ELF-1 (cell line): Measurements from ENCODE around the gene ARHGAP26.

ENCODE experiments used
- DNase-seq: peaks from one replicate; pipeline ENCODE4 v3.0.0-alpha.2; 2016; ENCODE audit warnings: low read depth, low spot score

ARHGAP26 gene

GRCh38 chr5:143218517-143219170, 448.5 kb downstream of the ARHGAP26 start:
- no peak for DNase-seq

GRCh38 chr5:143219696-143220095, 449.5 kb downstream of the ARHGAP26 start:
- no peak for DNase-seq

- no peak for DNase-seq
Observed at GRCh38 chr5:143220748-143221251, 450.6 kb downstream of the ARHGAP26 start.

- peak; percentile 32 for DNase-seq
Observed at GRCh38 chr5:143222287-143223231, 452.4 kb downstream of the ARHGAP26 start.

- DNase-seq, result no peak
Observed at GRCh38 chr5:143224672-143225071, 454.5 kb downstream of the ARHGAP26 start.

- DNase-seq, result no peak
Observed at GRCh38 chr5:143225511-143225910, 455.3 kb downstream of the ARHGAP26 start.

GRCh38 chr5:143226361-143226760, 456.2 kb downstream of the ARHGAP26 start:
- no peak for DNase-seq

- no peak for DNase-seq
Observed at GRCh38 chr5:143226872-143227271, 456.7 kb downstream of the ARHGAP26 start.

- DNase-seq, result no peak
Observed at GRCh38 chr5:143227301-143227700, 457.1 kb downstream of the ARHGAP26 start.

- no peak for DNase-seq
Observed at GRCh38 chr5:143228597-143229293, 458.6 kb downstream of the ARHGAP26 start.

GRCh38 chr5:143229426-143229895, 459.3 kb downstream of the ARHGAP26 start:
- no peak for DNase-seq

GRCh38 chr5:143229896-143230675, 459.9 kb downstream of the ARHGAP26 start:
- DNase-seq, result no peak

- no peak for DNase-seq
Observed at GRCh38 chr5:143230676-143230996, 460.5 kb downstream of the ARHGAP26 start.

- DNase-seq, result no peak
Observed at GRCh38 chr5:143231416-143231815, 461.2 kb downstream of the ARHGAP26 start.

- no peak for DNase-seq
Observed at GRCh38 chr5:143231973-143232812, 462.0 kb downstream of the ARHGAP26 start.

GRCh38 chr5:143233031-143233430, 462.9 kb downstream of the ARHGAP26 start:
- DNase-seq, result no peak

- DNase-seq, result no peak
Observed at GRCh38 chr5:143234162-143234842, 464.1 kb downstream of the ARHGAP26 start.

- no peak for DNase-seq
Observed at GRCh38 chr5:143235423-143235822, 465.2 kb downstream of the ARHGAP26 start.

- DNase-seq, result no peak
Observed at GRCh38 chr5:143236682-143237081, 466.5 kb downstream of the ARHGAP26 start.

- DNase-seq, result no peak
Observed at GRCh38 chr5:143237664-143238063, 467.5 kb downstream of the ARHGAP26 start.
